K562 (cell line): ENCODE data around the gene RNF207. TPM values are rescaled to one million over a fixed set of nuclear protein-coding genes. Genes with fewer than 3 reads are reported as not detected.

Experiments
- ATAC-seq: fragments of 200-7000 bp; cut with Tn5 transposase; 3 replicates; pipeline ENCODE4 v1.9.1; 2020; ENCODE audit warnings: moderate library complexity
- BruUV-seq: library from RNA; stranded (reverse); fragments of 400-500 nt; replicated peaks from 2 replicates; lab custom pipeline; 2021; lab: Mats Ljungman, UMichigan
- CTCF ChIA-PET: fragments of 300-600 bp; formaldehyde crosslinking; extraction: SDS; loops from one replicate; lab custom pipeline; 2021; ENCODE audit warnings: low intra/inter-chr PET ratio; lab: Yijun Ruan, JAX
- POLR2A ChIA-PET: fragments of 300-600, 350-650 bp; sonication (Branson Sonifier 250); formaldehyde crosslinking; extraction: SDS; loops from one replicate; lab custom pipeline; 2021; ENCODE audit warnings: antibody characterized with exemption, inconsistent platforms; lab: Yijun Ruan, JAX
- DNase-seq, 4 experiments: peaks; one replicate each; pipeline versions ENCODE4 v3.0.0 to v3.0.0-alpha.2; 2011 to 2018; ENCODE audit warnings: low spot score in 3 of 4, mixed read lengths in 3 of 4; ENCODE audit errors: extremely low read depth in 1 of 4
- FAIRE-seq: peaks from 2 replicates; lab custom pipeline; 2011; peaks lifted over from hg19 to GRCh38; lab: Jason Lieb, UNC
- H2AFZ ChIP-seq: 2 replicates; pipeline ENCODE4 v1.6.0; 2011; ENCODE audit warnings: low read depth, low read length, control low read depth, inconsistent platforms
- H3K27ac ChIP-seq: fragments of 200-600 bp; 3 replicates; pipeline ENCODE4 v1.8.0; 2011; ENCODE audit warnings: low read depth, mild to moderate bottlenecking, control low read depth, inconsistent platforms, low read length, moderate library complexity, mixed read lengths; ENCODE audit errors: extremely low read depth
- H3K27me3 ChIP-seq, 2 experiments: fragments of 300-600 bp in 1 of 2; 2 replicates in 1 of 2; 3 replicates in 1 of 2; pipeline versions ENCODE4 v1.6.0 to v1.8.0; 2011; ENCODE audit warnings: inconsistent platforms in 2 of 2, low read length in 2 of 2, mild to moderate bottlenecking in 1 of 2, mixed read lengths in 1 of 2, moderate library complexity in 1 of 2; ENCODE audit not compliant: control insufficient read depth in 2 of 2, insufficient read depth in 2 of 2
- H3K36me3 ChIP-seq: fragments of 300-600 bp; 3 replicates; pipeline ENCODE4 v1.8.0; 2011; ENCODE audit warnings: mild to moderate bottlenecking, low read length, inconsistent platforms; ENCODE audit not compliant: control insufficient read depth, insufficient read depth
- H3K4me1 ChIP-seq, 2 experiments: fragments of 200-600 bp in 1 of 2; replicated peaks in 1 of 2; 2 replicates in 1 of 2; 3 replicates in 1 of 2; pipeline versions ENCODE4 v1.5.1 to v1.8.0; 2011; ENCODE audit warnings: inconsistent platforms in 2 of 2, low read length in 2 of 2, mild to moderate bottlenecking in 1 of 2, mixed read lengths in 1 of 2, moderate library complexity in 1 of 2; ENCODE audit not compliant: control insufficient read depth in 2 of 2, insufficient read depth in 2 of 2
- H3K4me2 ChIP-seq: 2 replicates; pipeline ENCODE4 v1.6.1; 2011; ENCODE audit warnings: low read length, control low read depth, inconsistent platforms, mixed read lengths; ENCODE audit not compliant: insufficient read depth
- H3K4me3 ChIP-seq: fragments of 200-600 bp; sonication (generic), shearing (Covaris generic); 2 replicates; pipeline ENCODE4 v1.5.1; 2016; ENCODE audit warnings: control low read depth, inconsistent platforms
- H3K79me2 ChIP-seq: fragments of 200-600 bp; 3 replicates; pipeline ENCODE4 v1.8.0; 2011; ENCODE audit warnings: low read length, inconsistent platforms; ENCODE audit not compliant: control insufficient read depth, insufficient read depth
- H3K9ac ChIP-seq, 2 experiments: 2 replicates each; pipeline versions ENCODE4 v1.6.0 to v1.6.1; 2011; ENCODE audit warnings: low read depth in 2 of 2, low read length in 2 of 2, control low read depth in 1 of 2, inconsistent platforms in 1 of 2, mild to moderate bottlenecking in 1 of 2, mixed read lengths in 1 of 2; ENCODE audit not compliant: insufficient read depth in 1 of 2
- H3K9me1 ChIP-seq: one replicate; pipeline ENCODE4 v1.6.0; 2011; ENCODE audit warnings: inconsistent platforms, mild to moderate bottlenecking, low read length, moderate library complexity; ENCODE audit not compliant: control insufficient read depth, insufficient read depth
- H3K9me3 ChIP-seq: replicated peaks from 2 replicates; pipeline ENCODE4 v1.5.1; 2011; ENCODE audit warnings: low read depth, low read length, inconsistent platforms; ENCODE audit not compliant: control insufficient read depth, insufficient read depth
- H4K20me1 ChIP-seq: replicated peaks from 2 replicates; pipeline ENCODE4 v1.6.1; 2011; ENCODE audit warnings: low read length, inconsistent platforms, mixed read lengths; ENCODE audit not compliant: control insufficient read depth, insufficient read depth
- KDM1A ChIP-seq, 2 experiments: fragments of 450-650 bp; IDR thresholded peaks; 2 replicates each; pipeline ENCODE4 v1.6.1; 2016; ENCODE audit warnings: mild to moderate bottlenecking in 2 of 2
- RBM25 ChIP-seq: fragments of 200-400 bp; formaldehyde crosslinking; IDR thresholded peaks from 2 replicates; pipeline ENCODE4 v1.6.1; 2018; ENCODE audit warnings: low read length, low read depth, moderate library complexity; ENCODE audit not compliant: severe bottlenecking
- WGBS: fragments of 100-300 bp; shearing (Covaris generic); methylation state at CpG from one replicate; pipeline ENCODE4 v1.1.6; 2016; ENCODE audit warnings: low coverage, mixed read lengths; ENCODE audit not compliant: insufficient coverage; ENCODE audit errors: missing lambda C conversion rate; 5-methylcytosine and 5-hydroxymethylcytosine counted together
- in situ Hi-C: fragments of 300-500 bp; cut with MboI; formaldehyde crosslinking; loops from 4 replicates; pipeline ENCODE4 v1.15.0; 2018; ENCODE audit warnings: inconsistent platforms, mixed read lengths
- intact Hi-C: fragments of 100-400 bp; cut with micrococcal nuclease; formaldehyde crosslinking; loops from 2 replicates; pipeline ENCODE4 v1.14.2; 2022
- polyA plus RNA-seq, 8 experiments: library from polyadenylated mRNA; depleted of rRNA in 4 of 8; stranded (reverse) in 5 of 8; unstranded in 3 of 8; fragments of >200 nt; fragmentation: Nextera tagmentation in 2 of 8; fragmentation: Illumina TruSeq in 1 of 8; extraction: Ambion mirVana in 2 of 8; extraction: Trizol in 1 of 8; gene quantifications; 2 replicates each; pipeline versions ENCODE4 v1.2.1 to v1.2.3, GENCODE V29; 2011 to 2014; ENCODE audit warnings: inconsistent platforms in 1 of 8, missing spikeins in 1 of 8
- total RNA-seq, 7 experiments: library from RNA; depleted of rRNA in 6 of 7; stranded (reverse); fragments of >200 nt in 6 of 7; fragmentation: Illumina TruSeq in 2 of 7; extraction: Trizol in 2 of 7; gene quantifications; 2 replicates each; pipeline versions ENCODE4 v1.2.1 to v1.2.3, GENCODE V29; 2011 to 2021; ENCODE audit warnings: low replicate concordance in 1 of 7
- TF ChIP-seq, protein P1 (sequence below): fragments of 450-650 bp; IDR thresholded peaks from 2 replicates; pipeline ENCODE4 v1.6.1; 2016; ENCODE audit warnings: mild to moderate bottlenecking
- TF ChIP-seq, protein P2 (sequence below): sonication (generic); formaldehyde crosslinking; IDR thresholded peaks from 2 replicates; pipeline ENCODE4 v1.5.0; 2020; ENCODE audit warnings: missing genetic modification reagents
- TF ChIP-seq, protein P3 (sequence below): conservative IDR thresholded peaks from 2 replicates; pipeline ENCODE4 v1.6.1; 2011; ENCODE audit warnings: low read depth, mild to moderate bottlenecking, low read length; ENCODE audit not compliant: control insufficient read depth

RNF207 gene
- total and polyA plus RNA-seq, 9 of the 15 experiments (the other 6 are each of a cell fraction or from before 2014, with no cell fraction given) = 2.7 to 30.6 (median 12.9) TPM

DNA sequence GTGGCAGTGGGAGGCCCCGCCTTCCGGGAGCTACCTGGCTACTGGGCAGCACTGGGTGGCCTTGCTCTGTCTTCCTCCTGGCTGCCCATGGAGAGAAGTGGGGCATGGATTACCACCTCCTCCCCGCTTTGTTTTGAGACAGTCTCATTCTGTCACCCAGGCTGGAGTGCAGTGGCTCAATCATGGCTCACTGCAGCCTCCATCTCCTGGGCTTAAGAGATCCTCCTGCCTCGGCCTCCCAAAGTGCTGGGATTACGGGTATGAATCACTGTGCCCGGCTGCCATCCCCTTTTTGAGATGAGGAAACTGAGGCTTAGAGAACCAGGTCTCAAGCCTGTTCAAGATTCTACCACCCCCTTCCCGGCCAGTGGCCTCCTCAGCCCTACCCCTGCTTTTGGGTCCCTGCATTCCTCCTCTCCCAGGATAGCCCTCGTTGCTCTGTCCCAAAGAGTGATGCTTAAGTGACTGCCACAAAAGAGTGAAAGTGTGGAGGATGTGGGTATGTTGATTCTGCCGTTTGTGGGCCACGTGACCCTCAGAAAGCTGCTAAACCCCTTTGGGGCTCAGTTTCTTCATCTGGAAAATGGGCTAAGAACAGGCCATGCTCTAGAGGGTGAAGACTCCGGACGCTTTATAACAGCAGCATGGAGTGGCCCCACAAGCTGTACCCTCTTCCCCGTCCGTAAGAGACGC is 45.9 kb downstream of the RNF207 start:
- Histone ChIP-seq H3K36me3 (no peaks in the 10 kb centered on the region), H3K9ac (no peak overlapping the region), H3K9me3 (no peaks in the 10 kb centered on the region), H3K9me1 (peaks cover 10% of the 10 kb centered on the region), H2AFZ (no peak overlapping the region), H3K4me2 (no peak overlapping the region), H3K79me2 (no peaks in the 10 kb centered on the region), H3K27ac (no peak overlapping the region), H3K4me3 (no peak overlapping the region), H4K20me1 (peaks cover 53% of the 10 kb centered on the region), H3K4me1 (peaks cover 0 to 45% of the 10 kb centered on the region in 2 experiments; a peak in 2 of 5 replicates), H3K27me3 (peaks cover 17 to 62% of the 10 kb centered on the region in 2 experiments; a peak in 4 of 5 replicates)
- CTCF ChIA-PET = interaction anchor here (0.6 to 2.4 kb wide), 2 partner anchors 91 to 395 kb away, joined by 3 to 10 read pairs; no protein-coding TSS in a partner anchor
- intact Hi-C loops = no loop called here
- POLR2A ChIA-PET = interaction anchor here (0.5 to 0.7 kb wide), 3 partner anchors 63 to 1012 kb away, joined by 3 to 4 read pairs (median 3); no protein-coding TSS in a partner anchor
- DNase-seq (no peak), ATAC-seq (no peak), FAIRE-seq (no peak)
- in situ Hi-C loops = loop anchor here (25.0 kb wide), 1 partner anchor 960 kb away; no protein-coding TSS in a partner anchor
- TF ChIP-seq, protein P1, sequence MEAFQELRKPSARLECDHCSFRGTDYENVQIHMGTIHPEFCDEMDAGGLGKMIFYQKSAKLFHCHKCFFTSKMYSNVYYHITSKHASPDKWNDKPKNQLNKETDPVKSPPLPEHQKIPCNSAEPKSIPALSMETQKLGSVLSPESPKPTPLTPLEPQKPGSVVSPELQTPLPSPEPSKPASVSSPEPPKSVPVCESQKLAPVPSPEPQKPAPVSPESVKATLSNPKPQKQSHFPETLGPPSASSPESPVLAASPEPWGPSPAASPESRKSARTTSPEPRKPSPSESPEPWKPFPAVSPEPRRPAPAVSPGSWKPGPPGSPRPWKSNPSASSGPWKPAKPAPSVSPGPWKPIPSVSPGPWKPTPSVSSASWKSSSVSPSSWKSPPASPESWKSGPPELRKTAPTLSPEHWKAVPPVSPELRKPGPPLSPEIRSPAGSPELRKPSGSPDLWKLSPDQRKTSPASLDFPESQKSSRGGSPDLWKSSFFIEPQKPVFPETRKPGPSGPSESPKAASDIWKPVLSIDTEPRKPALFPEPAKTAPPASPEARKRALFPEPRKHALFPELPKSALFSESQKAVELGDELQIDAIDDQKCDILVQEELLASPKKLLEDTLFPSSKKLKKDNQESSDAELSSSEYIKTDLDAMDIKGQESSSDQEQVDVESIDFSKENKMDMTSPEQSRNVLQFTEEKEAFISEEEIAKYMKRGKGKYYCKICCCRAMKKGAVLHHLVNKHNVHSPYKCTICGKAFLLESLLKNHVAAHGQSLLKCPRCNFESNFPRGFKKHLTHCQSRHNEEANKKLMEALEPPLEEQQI = no peak
- peak; percentile 43 for TF ChIP-seq RBM25
- peak in 1 of 2 experiments; percentile 72; a peak in 2 of 4 replicates for TF ChIP-seq KDM1A (IDR thresholded peaks at IDR 0.05)
- TF ChIP-seq, protein P2, sequence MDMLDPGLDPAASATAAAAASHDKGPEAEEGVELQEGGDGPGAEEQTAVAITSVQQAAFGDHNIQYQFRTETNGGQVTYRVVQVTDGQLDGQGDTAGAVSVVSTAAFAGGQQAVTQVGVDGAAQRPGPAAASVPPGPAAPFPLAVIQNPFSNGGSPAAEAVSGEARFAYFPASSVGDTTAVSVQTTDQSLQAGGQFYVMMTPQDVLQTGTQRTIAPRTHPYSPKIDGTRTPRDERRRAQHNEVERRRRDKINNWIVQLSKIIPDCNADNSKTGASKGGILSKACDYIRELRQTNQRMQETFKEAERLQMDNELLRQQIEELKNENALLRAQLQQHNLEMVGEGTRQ (CRISPR knock-in tag) = 0 out of 2 replicates have a peak, but pooled peaks have one; percentile 21
- TF ChIP-seq, protein P3, sequence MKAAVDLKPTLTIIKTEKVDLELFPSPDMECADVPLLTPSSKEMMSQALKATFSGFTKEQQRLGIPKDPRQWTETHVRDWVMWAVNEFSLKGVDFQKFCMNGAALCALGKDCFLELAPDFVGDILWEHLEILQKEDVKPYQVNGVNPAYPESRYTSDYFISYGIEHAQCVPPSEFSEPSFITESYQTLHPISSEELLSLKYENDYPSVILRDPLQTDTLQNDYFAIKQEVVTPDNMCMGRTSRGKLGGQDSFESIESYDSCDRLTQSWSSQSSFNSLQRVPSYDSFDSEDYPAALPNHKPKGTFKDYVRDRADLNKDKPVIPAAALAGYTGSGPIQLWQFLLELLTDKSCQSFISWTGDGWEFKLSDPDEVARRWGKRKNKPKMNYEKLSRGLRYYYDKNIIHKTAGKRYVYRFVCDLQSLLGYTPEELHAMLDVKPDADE = no peak
- 20% methylated on average over 15 of the region's 15 CpGs for WGBS
- BruUV-seq = no TSS peak
